Omental fat pad (tissue), 4 donors: ENCODE measurements around the gene CYB5RL. TPM values are rescaled to one million over a fixed set of nuclear protein-coding genes. Genes with fewer than 3 reads are reported as not detected.

Experiments
- ATAC-seq: fragments of 150-250 bp; one replicate; pipeline ENCODE4 v1.9.1; 2016; ENCODE audit warnings: mild to moderate bottlenecking, moderate library complexity; ENCODE audit not compliant: low FRiP score
- DNase-seq: peaks from one replicate; pipeline ENCODE4 v3.0.0-alpha.2; 2019; ENCODE audit warnings: low spot score
- total RNA-seq, 4 donors: library from RNA; depleted of rRNA; stranded (reverse); fragments of >200 nt; gene quantifications; one replicate each; pipeline ENCODE4 v1.1.0, GENCODE V29; 2016
- TF ChIP-seq, protein P1 (sequence below), 3 donors: fragments of 450-650 bp; IDR thresholded peaks; one replicate each; pipeline ENCODE4 v1.5.1; 2016 to 2017; ENCODE audit warnings: antibody characterized with exemption in 3 of 3, mild to moderate bottlenecking in 3 of 3, moderate library complexity in 2 of 3

The CYB5RL gene
- total RNA-seq, 4 donors from 2014 or later: 3.1 to 7.1 (median 4.1) TPM

DNA sequence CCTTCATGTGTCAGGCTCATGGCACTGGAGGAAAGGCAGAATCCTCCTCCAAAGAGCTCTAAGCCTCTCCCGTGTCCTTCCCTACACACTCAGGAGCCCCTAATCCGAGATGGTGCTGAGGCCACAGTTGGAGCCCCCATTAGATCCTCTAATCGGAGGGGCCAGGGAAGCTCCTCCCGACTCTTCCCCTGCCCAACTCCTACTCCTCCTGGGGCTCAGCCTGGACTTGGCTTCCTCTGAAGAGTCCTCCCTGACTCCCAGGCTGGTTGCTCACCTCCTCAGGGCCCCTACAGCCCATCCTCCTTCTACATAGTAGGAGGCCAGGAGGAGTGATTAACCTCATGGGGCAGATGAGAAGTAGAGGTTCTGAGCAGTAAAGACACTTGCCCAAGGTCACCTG lies 25.7 kb downstream of the CYB5RL start:
- TF ChIP-seq, protein P1, sequence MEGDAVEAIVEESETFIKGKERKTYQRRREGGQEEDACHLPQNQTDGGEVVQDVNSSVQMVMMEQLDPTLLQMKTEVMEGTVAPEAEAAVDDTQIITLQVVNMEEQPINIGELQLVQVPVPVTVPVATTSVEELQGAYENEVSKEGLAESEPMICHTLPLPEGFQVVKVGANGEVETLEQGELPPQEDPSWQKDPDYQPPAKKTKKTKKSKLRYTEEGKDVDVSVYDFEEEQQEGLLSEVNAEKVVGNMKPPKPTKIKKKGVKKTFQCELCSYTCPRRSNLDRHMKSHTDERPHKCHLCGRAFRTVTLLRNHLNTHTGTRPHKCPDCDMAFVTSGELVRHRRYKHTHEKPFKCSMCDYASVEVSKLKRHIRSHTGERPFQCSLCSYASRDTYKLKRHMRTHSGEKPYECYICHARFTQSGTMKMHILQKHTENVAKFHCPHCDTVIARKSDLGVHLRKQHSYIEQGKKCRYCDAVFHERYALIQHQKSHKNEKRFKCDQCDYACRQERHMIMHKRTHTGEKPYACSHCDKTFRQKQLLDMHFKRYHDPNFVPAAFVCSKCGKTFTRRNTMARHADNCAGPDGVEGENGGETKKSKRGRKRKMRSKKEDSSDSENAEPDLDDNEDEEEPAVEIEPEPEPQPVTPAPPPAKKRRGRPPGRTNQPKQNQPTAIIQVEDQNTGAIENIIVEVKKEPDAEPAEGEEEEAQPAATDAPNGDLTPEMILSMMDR (IDR thresholded peaks at IDR 0.05): no peak
- DNase-seq: no peak
- no peak for ATAC-seq

DNA sequence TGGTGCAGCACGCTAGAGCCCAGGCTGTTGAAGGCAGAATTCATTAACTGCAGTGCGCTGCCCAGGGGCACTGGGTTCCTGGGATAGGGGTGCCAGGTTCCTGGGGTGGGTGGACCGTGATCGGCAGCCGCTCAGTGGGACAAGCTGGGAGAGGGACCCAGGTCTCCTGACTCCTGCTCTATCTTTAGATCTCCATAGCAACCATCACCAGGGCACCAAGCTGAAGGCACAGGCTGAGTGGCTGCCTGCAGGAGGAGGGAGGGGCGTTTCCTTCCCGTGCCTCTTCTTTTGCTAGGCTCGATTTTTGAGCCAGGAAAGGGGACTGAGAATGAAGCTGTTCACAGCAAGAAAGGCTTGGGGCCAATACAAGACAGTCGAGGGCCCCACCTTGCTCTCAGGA lies 26.1 kb downstream of the CYB5RL start:
- no peak for DNase-seq
- no peak for ATAC-seq
- TF ChIP-seq, protein P1 (IDR thresholded peaks at IDR 0.05): no peak

DNA sequence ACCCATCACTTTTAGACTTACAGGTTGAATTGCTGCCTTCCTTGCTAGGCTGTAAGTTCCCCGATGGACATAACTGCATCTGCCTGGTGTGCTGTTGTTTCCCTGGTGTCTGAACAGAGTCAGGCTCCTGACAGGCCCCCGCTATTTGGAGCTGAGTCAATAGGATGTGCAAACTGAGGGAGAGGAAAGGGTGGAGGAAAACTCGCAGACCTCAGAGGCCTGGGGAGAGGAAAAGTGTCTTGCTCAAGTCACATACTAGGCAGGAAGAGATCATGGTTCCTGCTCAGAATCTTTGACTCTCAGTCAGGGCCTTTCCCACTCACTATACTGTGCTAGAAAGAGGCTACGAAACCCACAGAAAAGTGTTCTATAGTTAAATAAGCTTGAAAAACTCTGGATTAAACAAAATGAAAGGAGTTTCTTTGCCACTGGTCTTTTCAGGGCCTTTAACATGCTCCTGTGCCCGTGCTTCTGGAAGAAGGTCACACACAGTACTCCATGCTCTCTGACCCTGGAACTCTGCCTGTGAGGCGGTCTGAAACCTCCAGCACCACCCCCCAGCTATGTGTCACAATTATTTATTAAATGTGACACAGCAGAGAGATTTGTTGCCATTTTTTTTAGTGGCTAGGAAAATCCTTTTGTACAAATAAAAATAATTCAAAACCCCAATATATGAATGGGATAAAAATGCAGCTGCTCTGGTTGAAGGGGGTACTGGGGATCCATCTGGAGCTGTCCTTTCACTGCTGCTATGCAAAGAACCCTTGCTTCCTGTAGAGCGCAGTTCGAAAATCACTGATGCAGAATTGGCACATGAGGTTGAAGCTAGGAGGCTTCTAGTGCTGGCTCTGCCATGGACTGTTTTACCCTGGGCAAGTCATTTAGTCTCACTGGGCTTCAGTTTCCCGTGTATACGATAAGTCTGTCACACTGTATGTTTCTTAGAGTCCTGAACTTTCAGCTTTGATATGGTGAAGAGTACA lies 26.9 kb downstream of the CYB5RL start:
- no peak for ATAC-seq
- DNase-seq: no peak
- TF ChIP-seq, protein P1 (IDR thresholded peaks at IDR 0.05): no peak

DNA sequence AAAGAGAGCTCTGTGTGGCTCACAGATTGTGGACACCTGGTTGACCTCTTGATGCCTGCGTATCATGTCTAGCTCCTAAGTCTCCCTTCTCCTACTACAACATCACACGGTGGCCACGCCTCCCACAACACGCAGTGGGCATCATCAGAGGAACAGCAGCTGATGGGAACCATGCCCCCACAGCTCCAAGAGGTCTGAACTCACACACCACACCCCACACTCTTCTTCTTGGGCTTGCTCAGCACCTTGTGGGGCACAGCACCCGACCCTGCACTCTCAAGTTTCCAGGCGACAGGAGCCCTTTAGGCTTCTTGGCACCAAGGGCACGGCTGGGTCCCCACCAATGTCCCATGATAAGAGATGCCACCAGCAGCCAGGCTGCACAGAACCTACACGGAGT lies 28.2 kb downstream of the CYB5RL start:
- ATAC-seq: no peak
- TF ChIP-seq, protein P1 (IDR thresholded peaks at IDR 0.05): no peak
- DNase-seq: no peak

DNA sequence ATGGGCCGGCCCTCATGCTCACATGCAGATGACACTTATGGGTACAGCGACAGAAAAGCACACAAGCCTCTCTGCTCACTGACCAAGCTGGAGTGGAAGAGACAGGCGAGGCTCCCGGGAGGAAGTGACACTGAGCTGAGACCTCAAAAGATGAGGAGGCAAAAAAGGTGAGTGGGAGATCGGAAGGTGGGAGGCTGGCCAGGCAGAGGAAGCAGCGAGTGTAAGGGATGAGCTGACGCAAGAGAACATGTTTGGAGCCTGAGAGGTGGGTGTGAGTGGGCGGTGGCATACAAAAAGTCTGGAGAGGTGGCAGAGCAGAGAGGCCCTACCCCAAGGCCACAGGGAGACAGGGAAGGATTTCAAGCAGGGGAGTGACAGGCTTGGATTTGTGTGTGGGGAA lies 28.8 kb downstream of the CYB5RL start:
- TF ChIP-seq, protein P1 (IDR thresholded peaks at IDR 0.05): no peak
- DNase-seq (no peak), ATAC-seq (no peak)

DNA sequence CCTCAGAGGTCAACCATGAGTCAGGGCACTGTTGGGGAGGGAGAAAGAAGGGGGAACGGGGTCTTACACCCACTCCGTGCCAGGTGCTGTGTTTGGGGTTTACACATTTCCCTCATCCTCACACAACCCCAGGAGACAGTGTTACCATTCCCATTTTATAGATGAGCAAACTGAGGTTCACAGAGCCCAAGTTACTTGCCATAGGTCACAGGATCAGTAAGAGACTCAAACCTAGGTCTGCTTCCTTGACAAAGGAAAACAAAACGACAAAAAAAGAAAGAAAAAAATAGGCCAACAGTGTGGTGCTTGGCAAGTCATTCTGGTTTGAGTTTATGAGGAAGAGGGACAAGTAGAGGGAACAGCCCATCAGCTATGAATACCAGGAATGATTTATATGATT lies 30.8 kb downstream of the CYB5RL start:
- TF ChIP-seq, protein P1 (IDR thresholded peaks at IDR 0.05): no peak
- DNase-seq: no peak
- no peak for ATAC-seq
